Thyroid gland (tissue), 4 donors: ENCODE measurements around the gene TMEM95. TPM values are rescaled to one million over a fixed set of nuclear protein-coding genes. Genes with fewer than 3 reads are reported as not detected.

ENCODE experiments used
- DNase-seq, 2 donors: peaks; one replicate each; pipeline ENCODE4 v3.0.0-alpha.2; 2019
- H3K27ac ChIP-seq, 3 donors: fragments of 200-600 bp; sonication (generic); 1 replicate in 2 of 3; 2 replicates in 1 of 3; pipeline ENCODE4 v1.5.1; 2016 to 2019; ENCODE audit warnings: mild to moderate bottlenecking in 1 of 3, moderate library complexity in 1 of 3
- H3K27me3 ChIP-seq: fragments of 200-600 bp; sonication (generic); one replicate; pipeline ENCODE4 v1.5.1; 2019
- H3K36me3 ChIP-seq, 2 donors: fragments of 200-600 bp; sonication (generic); one replicate each; pipeline ENCODE4 v1.5.1; 2016 to 2019
- H3K4me1 ChIP-seq, 2 donors: fragments of 200-600 bp; sonication (generic); one replicate each; pipeline ENCODE4 v1.5.1; 2017 to 2019
- H3K4me3 ChIP-seq, 3 donors: fragments of 200-600 bp; sonication (generic); replicated peaks in 1 of 3; 1 replicate in 2 of 3; 2 replicates in 1 of 3; pipeline ENCODE4 v1.5.1; 2016; ENCODE audit warnings: mild to moderate bottlenecking in 1 of 3
- H3K9me3 ChIP-seq: fragments of 200-600 bp; sonication (generic); one replicate; pipeline ENCODE4 v1.5.1; 2017
- CTCF ChIP-seq, 6 experiments: fragments of 200-600 bp in 3 of 6; fragments of 450-650 bp in 3 of 6; sonication (generic) in 3 of 6; IDR thresholded peaks; one replicate each; pipeline ENCODE4 v1.5.1; 2016 to 2019; ENCODE audit warnings: antibody characterized with exemption in 6 of 6, mild to moderate bottlenecking in 2 of 6, inconsistent platforms in 1 of 6, moderate library complexity in 1 of 6
- POLR2A ChIP-seq, 2 donors: fragments of 450-650 bp; IDR thresholded peaks; one replicate each; pipeline ENCODE4 v1.6.1; 2017; ENCODE audit warnings: antibody characterized with exemption in 2 of 2, mild to moderate bottlenecking in 2 of 2, moderate library complexity in 1 of 2
- WGBS, 2 donors: methylation state at CpG; one replicate each; pipeline ENCODE4 v1.1.5; 2017; 5-methylcytosine and 5-hydroxymethylcytosine counted together
- intact Hi-C: fragments of 100-400 bp; cut with DNase I; formaldehyde crosslinking; loops from one replicate; pipeline ENCODE4 v1.15.1; 2023
- small RNA-seq: library from RNA; depleted of rRNA; stranded (forward); fragments of <200 nt; gene quantifications from one replicate; pipeline ENCODE3, GENCODE V24; 2016
- total RNA-seq, 4 donors: library from RNA; depleted of rRNA; stranded (reverse); fragments of >200 nt; gene quantifications; one replicate each; pipeline ENCODE4 v1.2.3, GENCODE V29; 2016

The TMEM95 gene
- total RNA-seq, 4 donors from 2014 or later = not detected

GRCh38 chr17:7404737-7405349 lies 49.9 kb downstream of the TMEM95 start:
- peak; percentile 35 to 41 for DNase-seq
- Histone ChIP-seq H3K36me3 (no peaks in the 10 kb centered on the region), H3K9me3 (no peaks in the 10 kb centered on the region), H3K27ac (peak overlapping the region; percentile 55 to 84 (median 81)), H3K4me1 (peaks cover 9 to 19% of the 10 kb centered on the region in 2 donors), H3K4me3 (peak overlapping the region; percentile 42 to 57 (median 47)), H3K27me3 (no peaks in the 10 kb centered on the region)
- intact Hi-C loops = no loop called here
- TF ChIP-seq POLR2A (IDR thresholded peaks at IDR 0.05) (no peak), CTCF (IDR thresholded peaks at IDR 0.05) (no peak)
- 1% methylated on average over 12 to 26 of the region's 65 CpGs for WGBS, 2 donors

GRCh38 chr17:7405350-7406234 lies 50.6 kb downstream of the TMEM95 start:
- intact Hi-C loops = no loop called here
- Histone ChIP-seq H3K4me3 (peak overlapping the region in 2 of 3 donors; percentile 42 to 57), H3K36me3 (no peaks in the 10 kb centered on the region), H3K4me1 (peaks cover 9 to 19% of the 10 kb centered on the region in 2 donors), H3K27me3 (no peaks in the 10 kb centered on the region), H3K27ac (peak overlapping the region; percentile 55 to 84 (median 81)), H3K9me3 (no peaks in the 10 kb centered on the region)
- no peak for DNase-seq
- TF ChIP-seq POLR2A (IDR thresholded peaks at IDR 0.05) = no peak
- no peak for TF ChIP-seq CTCF (IDR thresholded peaks at IDR 0.05)
- WGBS, 2 donors = 23 to 24% methylated on average over 19 to 22 of the region's 38 CpGs

- no peak for TF ChIP-seq POLR2A (IDR thresholded peaks at IDR 0.05)
- TF ChIP-seq CTCF (IDR thresholded peaks at IDR 0.05) = no peak
- peaks cover 9 to 19% of the 10 kb centered on the region in 2 donors for H3K4me1 ChIP-seq
- H3K4me3 ChIP-seq = no peak overlapping the region
- H3K27me3 ChIP-seq = no peaks in the 10 kb centered on the region
- 35 to 64% methylated on average over 4 to 7 of the region's 12 CpGs for WGBS, 2 donors
- H3K36me3 ChIP-seq = no peaks in the 10 kb centered on the region
- intact Hi-C loops = no loop called here
- DNase-seq = no peak
- no peaks in the 10 kb centered on the region for H3K9me3 ChIP-seq
- peak overlapping the region in 1 of 3 donors; percentile 81 for H3K27ac ChIP-seq
Observed at GRCh38 chr17:7406235-7406825, 51.4 kb downstream of the TMEM95 start.

Small RNA genes within 50 kb of the gene (small RNA-seq; reads per million reads assigned to genes)
- gene AC026954.2 = not detected

Other genes starting within 250 kb of the TMEM95 start
- 1 to 10 TPM in 1 of 4 donors, not detected in 3; 1.0 TPM for gene ASGR2, start 240.3 kb upstream of the TMEM95 start, total RNA-seq
- 1 to 10 TPM in 3 of 4 donors, not detected in 1; 3.0 to 6.5 (median 3.3) TPM for gene ASGR1, start 175.8 kb upstream of the TMEM95 start, total RNA-seq
- gene DLG4, start 135.3 kb upstream of the TMEM95 start, total RNA-seq = 10 to 100 TPM in 2 of 4 donors, 1 to 10 TPM in 2; 6.8 to 21.5 (median 12.4) TPM
- 1,000 to 10,000 TPM in 1 of 4 donors, 100 to 1,000 TPM in 3; 581 to 1,743 (median 795) TPM for gene ACADVL, start 135.2 kb upstream of the TMEM95 start, total RNA-seq
- 10 to 100 TPM; 45.3 to 68.6 (median 49.0) TPM for gene DVL2, start 120.6 kb upstream of the TMEM95 start, total RNA-seq
- gene PHF23, start 115.7 kb upstream of the TMEM95 start, total RNA-seq = 10 to 100 TPM; 19.8 to 39.5 (median 35.8) TPM
- 100 to 1,000 TPM; 112 to 840 (median 273) TPM for gene GABARAP, start 112.7 kb upstream of the TMEM95 start, total RNA-seq
- 10 to 100 TPM; 35.1 to 70.4 (median 48.4) TPM for gene CTDNEP1, start 103.4 kb upstream of the TMEM95 start, total RNA-seq
- 10 to 100 TPM; 27.4 to 49.0 (median 33.0) TPM for gene ELP5, start 102.9 kb upstream of the TMEM95 start, total RNA-seq
- gene CLDN7, start 92.7 kb upstream of the TMEM95 start, total RNA-seq = 100 to 1,000 TPM; 108 to 161 (median 144) TPM
- gene SLC2A4, start 73.4 kb upstream of the TMEM95 start, total RNA-seq = 10 to 100 TPM in 1 of 4 donors, 1 to 10 TPM in 3; 2.5 to 14.6 (median 3.9) TPM
- 1 to 10 TPM; 1.2 to 4.1 (median 2.1) TPM for gene YBX2, start 60.5 kb upstream of the TMEM95 start, total RNA-seq
- 100 to 1,000 TPM; 135 to 210 (median 144) TPM for gene EIF5A, start 47.5 kb upstream of the TMEM95 start, total RNA-seq
- gene GPS2, start 39.8 kb upstream of the TMEM95 start, total RNA-seq = 100 to 1,000 TPM in 2 of 4 donors, 10 to 100 TPM in 2; 69.5 to 130 (median 100) TPM
- gene NEURL4, start 25.8 kb upstream of the TMEM95 start, total RNA-seq = 10 to 100 TPM; 18.5 to 32.8 (median 22.5) TPM
- 1 to 10 TPM in 3 of 4 donors, under 1 TPM in 1; 0.89 to 7.1 (median 3.8) TPM for gene ACAP1, start 18.6 kb upstream of the TMEM95 start, total RNA-seq
- 10 to 100 TPM in 3 of 4 donors, 1 to 10 TPM in 1; 6.6 to 20.4 (median 18.7) TPM for gene KCTD11, start 3.0 kb upstream of the TMEM95 start, total RNA-seq
- gene TNK1, start 25.9 kb downstream of the TMEM95 start, total RNA-seq = 10 to 100 TPM; 11.0 to 30.2 (median 15.9) TPM
- 10 to 100 TPM; 18.3 to 21.6 (median 19.9) TPM for gene PLSCR3, start 39.4 kb downstream of the TMEM95 start, total RNA-seq
- gene TMEM256, start 48.9 kb downstream of the TMEM95 start, total RNA-seq = 100 to 1,000 TPM in 1 of 4 donors, 10 to 100 TPM in 3; 27.8 to 133 (median 35.2) TPM
- 1 to 10 TPM; 2.2 to 6.3 (median 4.7) TPM for gene NLGN2, start 52.7 kb downstream of the TMEM95 start, total RNA-seq
- gene SPEM1, start 65.2 kb downstream of the TMEM95 start, total RNA-seq = not detected
- gene SPEM2, start 70.5 kb downstream of the TMEM95 start, total RNA-seq = under 1 TPM in 1 of 4 donors, not detected in 3; 0.40 TPM
- not detected for gene SPEM3, start 73.7 kb downstream of the TMEM95 start, total RNA-seq
- 10 to 100 TPM; 11.3 to 19.4 (median 16.4) TPM for gene TMEM102, start 80.3 kb downstream of the TMEM95 start, total RNA-seq
- 10 to 100 TPM in 3 of 4 donors, 1 to 10 TPM in 1; 4.3 to 12.1 (median 10.5) TPM for gene FGF11, start 84.4 kb downstream of the TMEM95 start, total RNA-seq
- 10 to 100 TPM; 13.4 to 29.2 (median 19.8) TPM for gene CHRNB1, start 89.9 kb downstream of the TMEM95 start, total RNA-seq
- 10 to 100 TPM; 58.5 to 85.2 (median 79.9) TPM for gene ZBTB4, start 124.5 kb downstream of the TMEM95 start, total RNA-seq
- not detected for gene SLC35G6, start 126.3 kb downstream of the TMEM95 start, total RNA-seq
- gene POLR2A, start 129.2 kb downstream of the TMEM95 start, total RNA-seq = 100 to 1,000 TPM in 2 of 4 donors, 10 to 100 TPM in 2; 47.6 to 125 (median 82.2) TPM
- 10 to 100 TPM; 17.9 to 39.9 (median 30.8) TPM for gene TNFSF12, start 193.9 kb downstream of the TMEM95 start, total RNA-seq
- gene TNFSF13, start 203.6 kb downstream of the TMEM95 start, total RNA-seq = 10 to 100 TPM; 11.7 to 32.2 (median 24.8) TPM
- 10 to 100 TPM; 62.4 to 73.3 (median 66.3) TPM for gene SENP3, start 206.8 kb downstream of the TMEM95 start, total RNA-seq
- 10 to 100 TPM; 13.6 to 52.0 (median 21.5) TPM for gene CD68, start 224.5 kb downstream of the TMEM95 start, total RNA-seq
- gene MPDU1, start 228.7 kb downstream of the TMEM95 start, total RNA-seq = 100 to 1,000 TPM in 3 of 4 donors, 10 to 100 TPM in 1; 88.8 to 250 (median 164) TPM
- 1 to 10 TPM in 1 of 4 donors, under 1 TPM in 1, not detected in 2; 0.67 to 3.1 TPM for gene SOX15, start 234.9 kb downstream of the TMEM95 start, total RNA-seq